HG03521 (cell line): Measurements from ENCODE around the gene ZFP90.

Source experiments
- ATAC-seq: cut with Tn5 transposase; IDR thresholded peaks from one replicate; pipeline ENCODE4 v1.9.1; 2021; ENCODE audit warnings: mild to moderate bottlenecking, moderate library complexity; ENCODE audit not compliant: unreplicated experiment

The ZFP90 gene

DNA sequence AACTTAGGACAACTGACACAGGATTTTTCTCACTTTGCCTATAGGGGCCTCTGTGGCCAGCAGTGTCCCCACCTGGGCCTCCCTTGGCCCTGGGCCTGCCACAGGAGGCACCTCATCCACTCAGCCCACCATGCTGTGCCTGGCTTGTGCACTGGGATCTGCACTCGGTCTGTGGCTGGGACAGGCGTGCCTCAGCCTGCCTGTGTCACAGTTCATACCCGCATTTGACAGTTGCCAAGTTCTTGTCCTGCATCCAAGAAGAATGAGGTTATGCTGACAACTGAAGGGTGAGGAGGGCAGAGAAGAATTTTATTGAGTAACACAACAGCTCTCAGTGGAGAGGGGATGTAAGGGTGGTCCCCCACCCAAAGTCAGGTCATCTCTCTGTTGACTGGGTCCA is 36.0 kb downstream of the ZFP90 start:
- no peak for ATAC-seq

GRCh38 chr16:68577352-68577853 is 38.3 kb downstream of the ZFP90 start:
- ATAC-seq = no peak

GRCh38 chr16:68590201-68590994 is 51.3 kb downstream of the ZFP90 start:
- ATAC-seq = no peak

DNA sequence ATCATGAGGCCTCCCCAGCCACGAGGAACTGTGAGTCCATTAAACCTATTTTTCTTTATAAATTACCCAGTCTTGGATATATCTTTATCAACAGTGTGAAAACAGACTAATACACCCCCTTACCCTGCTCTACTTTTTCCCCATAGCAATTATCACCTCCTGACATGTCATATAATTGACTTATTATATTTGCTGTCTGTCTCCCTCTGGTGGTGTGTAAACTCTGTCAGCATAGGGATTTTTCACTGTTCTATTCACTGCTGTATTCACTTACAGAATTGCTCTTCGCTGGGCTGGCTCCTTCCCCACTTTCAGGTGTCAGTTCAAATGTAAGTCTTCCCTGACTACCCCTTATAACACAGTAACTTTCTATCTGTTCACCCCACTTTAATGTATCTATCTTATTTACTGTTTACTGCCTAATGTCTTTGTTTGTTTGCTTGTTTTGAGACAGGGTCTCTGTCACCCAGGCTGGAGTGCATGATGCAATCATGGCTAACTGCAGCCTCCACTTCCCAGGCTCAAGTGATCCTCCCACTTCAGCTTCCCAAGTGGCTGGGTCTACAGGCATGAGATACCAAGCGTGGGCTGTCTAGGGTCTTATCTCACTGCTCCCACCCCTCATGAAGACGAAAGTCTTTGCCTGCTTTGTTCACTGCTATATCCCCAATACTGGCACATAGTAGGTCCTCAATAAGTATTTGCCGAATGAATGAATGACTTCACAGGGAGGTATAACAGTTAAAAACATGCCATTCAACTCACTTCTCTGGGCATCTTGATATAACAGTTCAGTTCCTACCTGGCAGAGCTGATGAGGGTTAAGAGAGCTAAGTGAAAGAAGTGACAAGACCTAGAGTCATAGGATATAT is 53.6 kb downstream of the ZFP90 start:
- no peak for ATAC-seq

GRCh38 chr16:68596266-68596665 is 57.2 kb downstream of the ZFP90 start:
- no peak for ATAC-seq

DNA sequence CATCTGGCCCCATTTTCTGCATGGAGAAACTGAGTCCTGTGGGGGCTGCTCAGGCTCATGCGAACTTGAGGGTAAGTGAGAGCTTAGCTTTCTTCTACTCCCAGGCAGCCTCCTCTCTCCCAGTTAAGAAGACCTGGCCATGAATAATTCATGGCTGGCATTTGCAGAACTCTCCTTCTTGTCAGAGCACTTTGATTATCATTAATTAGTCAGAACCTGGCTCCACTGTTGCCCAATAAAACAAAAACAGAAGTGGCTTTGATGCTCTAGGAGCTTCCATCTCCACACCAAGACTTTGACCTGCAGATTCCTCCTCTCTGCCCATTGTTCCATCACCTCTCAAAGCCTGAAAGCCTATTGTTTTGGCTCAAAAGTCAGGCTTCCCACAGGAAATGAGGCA is 60.5 kb downstream of the ZFP90 start:
- ATAC-seq = no peak

GRCh38 chr16:68605746-68606145 is 66.7 kb downstream of the ZFP90 start:
- no peak for ATAC-seq

- ATAC-seq = no peak
Observed at GRCh38 chr16:68607443-68607842, 68.4 kb downstream of the ZFP90 start.

DNA sequence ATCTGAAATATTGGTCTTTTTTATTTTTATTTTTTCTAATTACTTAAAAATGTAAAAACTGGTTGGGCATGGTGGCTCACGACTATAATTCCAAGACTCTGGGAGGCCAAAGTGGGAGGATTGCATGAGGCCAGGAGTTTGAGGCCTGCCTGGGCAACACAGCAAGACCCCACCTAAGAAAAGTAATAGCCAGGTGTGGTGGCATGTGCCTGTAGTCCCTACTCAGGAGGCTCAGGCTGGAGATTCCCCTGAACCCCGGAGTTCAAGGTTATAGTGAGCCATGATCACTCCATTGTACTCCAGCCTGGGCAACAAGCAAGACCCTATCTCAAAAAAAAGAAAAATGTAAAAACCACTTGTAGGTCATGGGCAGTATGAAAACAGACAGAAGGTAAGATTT is 69.2 kb downstream of the ZFP90 start:
- no peak for ATAC-seq

DNA sequence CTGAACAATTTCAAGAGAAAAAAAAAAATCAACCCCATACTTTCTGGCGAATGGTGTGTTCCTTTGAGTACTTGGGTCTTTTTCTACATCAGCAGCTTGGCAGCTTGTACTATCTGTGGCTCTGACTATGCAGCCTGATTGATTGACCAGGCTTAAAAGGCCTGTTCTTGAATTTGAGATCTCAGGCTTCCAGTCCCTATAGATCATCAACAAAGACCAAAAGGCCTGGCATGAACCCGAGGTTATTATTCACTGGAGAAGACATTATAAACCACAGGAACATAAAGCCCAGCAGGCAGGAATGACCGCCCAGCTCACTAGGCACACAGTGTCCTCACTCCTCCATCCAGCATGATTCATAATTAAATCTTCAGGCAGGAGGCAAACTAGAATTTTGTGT is 73.9 kb downstream of the ZFP90 start:
- ATAC-seq = no peak

DNA sequence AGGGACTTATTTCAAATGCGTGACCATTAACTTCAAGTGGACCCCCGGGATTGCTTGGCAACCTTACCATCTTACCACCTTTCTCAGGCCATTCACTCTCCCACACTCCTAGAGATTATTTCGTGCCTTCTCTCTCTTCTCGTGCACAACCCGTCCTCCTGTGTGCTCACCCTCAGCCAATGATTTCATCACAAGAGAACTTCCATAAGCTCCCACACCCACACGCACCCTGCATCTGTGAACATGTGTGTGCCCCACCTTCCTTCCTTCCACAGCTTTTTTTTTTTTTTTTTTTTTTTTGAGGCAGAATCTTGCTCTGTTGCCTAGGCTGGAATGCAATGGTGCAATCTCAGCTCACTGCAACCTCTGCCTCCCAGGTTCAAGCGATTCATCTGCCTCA is 78.6 kb downstream of the ZFP90 start:
- ATAC-seq = no peak
